ENCODE results near the gene KRTAP6-2.

Gene KRTAP6-2, protein sequence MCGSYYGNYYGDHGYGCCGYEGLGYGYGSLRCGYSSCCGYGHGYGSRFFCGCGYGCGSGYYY

DNA sequence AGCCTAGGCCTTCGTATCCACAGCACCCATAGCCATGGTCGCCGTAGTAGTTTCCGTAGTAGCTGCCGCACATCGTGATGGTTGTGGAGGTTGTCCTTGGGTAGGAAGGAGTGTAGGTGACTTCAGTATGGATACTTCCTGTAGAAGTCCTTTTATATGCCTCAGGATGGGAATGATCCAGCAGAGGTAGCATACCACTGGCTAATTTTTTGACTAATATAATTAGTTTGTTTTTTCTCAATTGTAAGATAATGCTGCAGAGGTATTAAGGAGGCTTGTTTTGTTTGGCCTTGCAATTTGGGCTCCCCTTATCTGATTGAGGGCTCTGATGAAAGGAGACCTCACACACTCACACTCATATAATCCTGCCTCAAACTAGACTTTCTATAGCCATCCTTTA lies at the start of gene KRTAP6-2:
Gene KRTAP6-2, minus strand, starts transcription at position 101 of the 400 bp plus-strand sequence. Its CDS starts 28 bp downstream, at position 73.
- no peak for DNase-seq

- no peak for DNase-seq
These were observed 48.3 kb upstream of the KRTAP6-2 start for GRCh38 chr21:30646904-30647414.

DNA sequence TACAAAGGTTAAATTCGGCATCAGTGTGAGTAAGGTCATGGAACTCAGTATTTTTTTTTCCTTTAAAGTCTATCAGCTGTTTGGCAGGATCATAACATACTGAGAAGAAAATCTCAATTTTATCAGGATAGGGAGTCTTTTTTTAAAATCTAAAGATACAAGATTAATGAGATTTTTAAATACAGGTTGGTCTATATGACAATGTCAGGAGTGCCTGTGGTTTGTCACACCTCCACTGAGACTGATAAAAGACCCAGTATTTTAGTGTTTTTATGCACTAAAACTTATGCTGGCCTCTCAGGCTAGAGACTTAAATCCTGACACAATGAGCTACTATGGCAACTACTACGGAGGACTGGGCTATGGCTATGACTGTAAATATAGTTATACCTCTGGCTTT lies 43.9 kb upstream of the KRTAP6-2 start, which contains the start of gene KRTAP20-3:
Gene KRTAP20-3, plus strand, starts transcription at position 301 of the 400 bp plus-strand sequence.
- DNase-seq = no peak

GRCh38 chr21:30638686-30639085 lies 40.0 kb upstream of the KRTAP6-2 start:
- no peak for DNase-seq

GRCh38 chr21:30634906-30635305 lies 36.2 kb upstream of the KRTAP6-2 start, which contains the start of gene KRTAP20-2:
TSS of gene KRTAP20-2 (plus strand) at chr21:30635206. CDS start at chr21:30635264, 58 bp downstream.
- DNase-seq = no peak

DNA sequence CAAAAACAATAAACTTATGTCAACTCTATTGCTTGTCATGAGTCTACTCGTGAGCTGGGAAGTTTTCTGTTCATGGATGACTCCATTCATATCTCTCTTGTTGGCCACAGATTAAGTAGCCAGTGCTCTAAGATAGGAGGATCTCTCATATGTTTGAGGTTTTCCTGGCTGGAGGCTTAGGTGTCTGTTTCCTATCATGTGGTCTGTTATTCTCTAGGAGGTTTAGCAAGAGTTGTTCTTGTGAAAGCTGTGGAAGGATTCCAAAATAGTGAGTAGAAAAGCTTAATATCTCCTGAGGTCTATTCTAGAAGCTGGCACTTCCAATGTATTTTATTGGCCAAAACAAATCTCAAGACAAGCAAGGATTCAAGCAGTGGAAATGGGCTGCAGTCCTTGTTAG lies 30.5 kb upstream of the KRTAP6-2 start:
- DNase-seq = no peak

GRCh38 chr21:30628109-30628508 lies 29.4 kb upstream of the KRTAP6-2 start:
- no peak for DNase-seq

GRCh38 chr21:30625449-30626165 lies 26.9 kb upstream of the KRTAP6-2 start:
- DNase-seq = no peak

DNA sequence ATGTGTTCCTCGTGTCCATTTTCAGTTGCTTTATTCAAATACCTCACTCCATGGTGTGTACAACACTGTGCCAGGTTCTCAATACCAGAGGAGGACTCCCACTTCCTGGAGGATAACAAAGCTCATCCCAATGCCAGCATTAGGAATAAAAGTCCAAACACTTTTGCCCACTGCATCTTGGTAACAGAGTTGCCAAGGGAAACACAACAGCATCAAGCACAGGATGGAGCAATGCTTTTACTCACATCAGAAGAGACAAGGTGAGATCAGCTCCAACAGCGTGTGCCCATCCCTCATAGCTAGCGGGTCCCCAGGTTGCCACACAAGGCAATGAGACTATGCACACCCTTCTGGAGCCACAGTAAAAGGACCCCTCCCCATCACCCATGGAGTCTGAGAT lies 24.7 kb upstream of the KRTAP6-2 start:
- no peak for DNase-seq

- DNase-seq = no peak
These were observed 21.8 kb upstream of the KRTAP6-2 start, which contains the start of gene KRTAP20-4 for GRCh38 chr21:30620522-30620921. TSS of gene KRTAP20-4 (plus strand) at chr21:30620627.

GRCh38 chr21:30620080-30620479 lies 21.4 kb upstream of the KRTAP6-2 start:
- no peak for DNase-seq

DNA sequence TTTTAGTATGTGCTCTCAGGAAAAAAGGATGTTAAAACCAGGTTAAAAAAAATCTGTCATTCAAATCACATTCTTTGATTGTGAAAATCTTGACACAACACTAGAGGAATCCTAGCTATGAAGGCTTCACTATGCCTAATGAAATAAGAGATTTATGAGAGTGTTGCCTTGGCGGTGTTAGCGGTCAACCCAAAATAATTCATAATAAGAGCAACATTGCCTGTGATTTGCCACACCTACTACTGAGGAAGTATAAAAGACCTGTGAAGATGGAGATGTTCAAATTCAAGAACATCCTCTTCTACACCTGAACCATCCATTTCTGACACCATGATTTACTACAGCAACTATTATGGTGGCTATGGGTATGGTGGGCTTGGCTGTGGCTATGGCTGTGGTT lies 17.4 kb upstream of the KRTAP6-2 start, which contains the start of gene KRTAP20-1:
Gene KRTAP20-1, plus strand, starts transcription at position 301 of the 400 bp plus-strand sequence. Its CDS starts 30 bp downstream, at position 331.
- DNase-seq = no peak

DNA sequence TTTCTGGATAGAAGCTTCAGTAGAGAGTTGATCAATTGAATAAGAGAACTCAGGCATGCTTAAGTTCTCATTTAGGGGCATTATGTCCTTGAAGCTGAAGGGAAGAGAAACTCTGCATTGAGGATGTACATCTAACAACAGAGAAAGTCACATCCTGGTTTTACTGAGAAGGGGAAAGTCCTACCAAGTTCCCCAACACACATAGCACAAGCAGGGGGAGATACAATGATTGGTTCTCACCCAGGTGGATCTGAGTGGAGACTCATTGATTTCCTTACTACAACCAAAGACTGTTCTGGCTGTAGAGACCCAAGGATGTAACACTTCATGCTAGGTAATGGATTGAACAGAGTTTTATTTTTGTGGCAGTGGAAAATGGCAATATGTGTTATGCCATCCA lies 16.5 kb upstream of the KRTAP6-2 start:
- no peak for DNase-seq

DNA sequence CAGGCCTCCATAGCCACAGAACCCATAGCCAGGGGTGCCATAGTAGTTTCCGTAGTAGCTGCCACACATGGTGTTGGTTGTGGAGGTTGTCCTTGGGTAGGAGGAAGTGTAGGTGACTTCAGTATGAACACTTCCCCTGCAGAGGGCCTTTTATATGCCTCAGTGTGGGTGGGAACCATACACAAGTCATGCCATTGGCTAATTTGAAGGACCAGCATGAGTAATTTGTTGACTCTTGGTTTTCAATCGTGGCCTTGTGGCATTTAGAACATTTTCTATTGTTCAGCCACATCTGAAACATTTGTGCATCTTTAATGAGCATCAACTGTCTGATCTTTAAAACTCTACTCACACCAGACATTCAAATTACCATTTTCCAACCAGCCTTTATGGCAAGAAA lies 15.1 kb upstream of the KRTAP6-2 start, which contains the start of gene KRTAP6-1:
Gene KRTAP6-1, minus strand, starts transcription at position 95 of the 400 bp plus-strand sequence. Its CDS starts 26 bp downstream, at position 69.
- DNase-seq = no peak

GRCh38 chr21:30612132-30612531 lies 13.4 kb upstream of the KRTAP6-2 start:
- no peak for DNase-seq

GRCh38 chr21:30605968-30606367 lies 7.3 kb upstream of the KRTAP6-2 start:
- no peak for DNase-seq

DNA sequence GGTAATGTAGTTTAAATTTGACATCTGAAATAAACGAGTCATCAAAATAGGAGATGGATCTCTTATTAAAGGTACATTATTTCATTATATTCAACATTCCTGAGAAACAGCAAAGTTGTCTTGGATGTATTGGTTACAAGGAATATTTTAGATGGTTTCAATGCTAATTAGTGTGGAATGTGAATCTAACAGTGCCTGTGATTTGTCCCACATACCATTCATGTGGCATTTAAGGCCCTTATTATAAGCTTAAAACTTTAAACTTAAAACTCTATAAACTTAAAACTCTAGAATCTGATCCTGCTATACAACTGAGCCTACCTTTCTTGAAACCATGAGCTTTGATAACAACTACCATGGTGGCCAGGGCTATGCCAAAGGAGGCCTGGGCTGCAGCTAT lies 2.1 kb upstream of the KRTAP6-2 start, which contains the start of gene KRTAP22-1:
Gene KRTAP22-1, plus strand, starts transcription at position 301 of the 400 bp plus-strand sequence.
- DNase-seq = no peak

- DNase-seq = no peak
These were observed 6.6 kb downstream of the KRTAP6-2 start, which contains the start of gene KRTAP6-3 for GRCh38 chr21:30592140-30592539. TSS of gene KRTAP6-3 (plus strand) at chr21:30592440. CDS start at chr21:30592446, 6 bp downstream.

DNA sequence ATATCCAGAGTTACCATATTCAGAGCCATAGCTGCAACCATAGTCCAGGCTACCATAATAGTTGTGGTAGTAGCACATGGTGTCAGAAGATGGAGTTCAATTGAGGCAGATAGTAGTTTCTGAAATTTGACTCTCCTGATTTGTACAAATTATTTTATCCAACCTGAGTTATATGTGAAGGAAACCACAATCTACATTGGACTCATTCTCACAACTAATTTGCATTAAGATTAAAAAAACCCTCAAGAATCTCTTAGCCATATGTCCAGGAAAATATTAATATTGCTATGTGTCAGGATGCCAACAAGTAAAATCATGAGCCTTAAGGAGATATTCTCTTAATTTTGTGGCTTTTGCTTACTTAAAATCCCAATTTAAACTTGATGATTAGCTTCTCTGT lies 8.4 kb downstream of the KRTAP6-2 start, which contains the start of gene KRTAP22-2:
Gene KRTAP22-2, minus strand, starts transcription at position 101 of the 400 bp plus-strand sequence.
- no peak for DNase-seq

DNA sequence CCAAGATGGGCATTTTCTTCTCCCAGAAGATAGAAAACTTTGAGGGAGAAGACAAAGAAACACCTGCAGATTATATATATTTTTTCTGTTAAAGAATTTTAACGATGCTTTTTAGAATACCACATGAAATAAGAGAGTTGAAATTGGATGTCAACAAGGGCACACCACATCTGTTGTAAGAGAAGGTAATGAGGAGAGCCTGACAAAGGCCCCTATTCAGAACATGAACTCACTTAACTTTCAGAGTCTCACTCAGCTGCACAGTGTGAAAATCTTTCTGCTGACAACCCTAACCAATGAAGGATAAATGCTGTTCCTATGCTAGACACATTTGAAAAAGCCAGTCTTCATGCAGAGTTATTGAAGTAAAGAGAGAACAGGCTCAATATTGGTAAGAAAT lies 15.8 kb downstream of the KRTAP6-2 start:
- DNase-seq = no peak

GRCh38 chr21:30580132-30580531 lies 18.6 kb downstream of the KRTAP6-2 start:
- no peak for DNase-seq

GRCh38 chr21:30579346-30579745 lies 19.4 kb downstream of the KRTAP6-2 start:
- no peak for DNase-seq

DNA sequence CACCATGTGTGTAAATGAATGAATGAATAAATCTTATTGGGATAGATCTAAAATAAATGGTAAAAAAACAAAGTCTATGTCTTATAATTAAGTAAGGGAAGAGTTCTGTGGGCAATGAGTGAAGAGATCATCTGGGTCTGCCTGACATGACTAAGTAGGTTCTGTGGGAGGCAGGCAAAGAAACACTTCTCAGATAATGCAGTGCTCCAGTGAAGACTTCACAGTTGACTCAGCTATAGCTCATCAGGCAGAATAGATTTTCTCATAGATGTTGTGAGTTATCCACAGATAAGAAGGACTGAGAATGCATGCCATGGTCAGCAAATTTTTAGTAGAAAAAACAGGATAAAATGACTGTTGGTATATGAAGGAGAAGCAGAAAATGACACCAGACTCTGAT lies 20.9 kb downstream of the KRTAP6-2 start:
- no peak for DNase-seq

- no peak for DNase-seq
These were observed 31.1 kb downstream of the KRTAP6-2 start for GRCh38 chr21:30567617-30568016.
